Peyer's patch (tissue), 4 donors: ENCODE measurements around the gene EIF4E1B.

Experiments
- CTCF ChIP-seq, 6 experiments: fragments of 450-650 bp in 4 of 6; fragments of 200-600 bp in 2 of 6; sonication (generic) in 1 of 6; IDR thresholded peaks; one replicate each; pipeline ENCODE4 v1.5.1; 2017 to 2019; ENCODE audit warnings: antibody characterized with exemption in 6 of 6, mild to moderate bottlenecking in 3 of 6, moderate library complexity in 1 of 6
- POLR2A ChIP-seq, 2 donors: fragments of 450-650 bp; IDR thresholded peaks; one replicate each; pipeline ENCODE4 v1.5.1; 2017; ENCODE audit warnings: antibody characterized with exemption in 2 of 2, mild to moderate bottlenecking in 2 of 2, moderate library complexity in 2 of 2

GRCh38 chr5:176594554-176594953 lies 35.9 kb upstream of the EIF4E1B start:
- TF ChIP-seq CTCF (IDR thresholded peaks at IDR 0.05): no peak
- TF ChIP-seq POLR2A (IDR thresholded peaks at IDR 0.05): no peak
